Small intestine (tissue), 7 donors: ENCODE data around the gene CDS1. TPM values are rescaled to one million over a fixed set of nuclear protein-coding genes. Genes with fewer than 3 reads are reported as not detected.

Source experiments
- DNase-seq, 2 donors: peaks; one replicate each; pipeline versions ENCODE4 v3.0.0 to v3.0.0-alpha.2; 2013
- FAIRE-seq: peaks from 2 replicates; lab custom pipeline; 2012; peaks lifted over from hg19 to GRCh38; lab: Jason Lieb, UNC
- H3K27ac ChIP-seq, 3 donors: one replicate each; pipeline ENCODE4 v1.5.1; 2013; ENCODE audit warnings: low read length in 2 of 3, mild to moderate bottlenecking in 2 of 3, control low read depth in 1 of 3, inconsistent platforms in 1 of 3, low read depth in 1 of 3, moderate library complexity in 1 of 3
- H3K27me3 ChIP-seq, 3 donors: one replicate each; pipeline ENCODE4 v1.6.1; 2013; ENCODE audit warnings: low read length in 3 of 3, inconsistent platforms in 1 of 3; ENCODE audit not compliant: control insufficient read depth in 3 of 3, insufficient read depth in 3 of 3
- H3K36me3 ChIP-seq, 3 donors: one replicate each; pipeline ENCODE4 v1.6.1; 2013; ENCODE audit warnings: low read length in 3 of 3, inconsistent platforms in 1 of 3, low read depth in 1 of 3, mild to moderate bottlenecking in 1 of 3, moderate library complexity in 1 of 3; ENCODE audit not compliant: control insufficient read depth in 3 of 3, insufficient read depth in 2 of 3
- H3K4me1 ChIP-seq, 3 donors: one replicate each; pipeline ENCODE4 v1.6.1; 2013; ENCODE audit warnings: low read length in 2 of 3, inconsistent platforms in 1 of 3, low read depth in 1 of 3, mild to moderate bottlenecking in 1 of 3, moderate library complexity in 1 of 3; ENCODE audit not compliant: control insufficient read depth in 3 of 3, insufficient read depth in 2 of 3
- H3K4me3 ChIP-seq, 3 donors: one replicate each; pipeline ENCODE4 v1.5.1; 2013; ENCODE audit warnings: low read length in 3 of 3, control low read depth in 1 of 3, inconsistent platforms in 1 of 3, low read depth in 1 of 3, mild to moderate bottlenecking in 1 of 3, moderate library complexity in 1 of 3
- H3K9me3 ChIP-seq, 2 donors: one replicate each; pipeline ENCODE4 v1.6.1; 2013; ENCODE audit warnings: low read depth in 1 of 2, low read length in 1 of 2; ENCODE audit not compliant: control insufficient read depth in 2 of 2, insufficient read depth in 1 of 2
- WGBS, 3 donors: extraction: QIAGEN DNeasy Blood & Tissue Kit; methylation state at CpG; one replicate each; pipeline ENCODE4 v1.1.7; 2013; 5-methylcytosine and 5-hydroxymethylcytosine counted together
- polyA plus RNA-seq, 4 donors: library from polyadenylated mRNA; stranded (reverse) in 3 of 4; unstranded in 1 of 4; fragments of 200-250 nt in 3 of 4; fragments of 120-200 nt in 1 of 4; gene quantifications; one replicate each; pipeline versions ENCODE4 v1.2.1 to v1.2.3, GENCODE V29; 2013
- donor health status: healthy with polysubstance abuse.
- donor health status: control.
- donor health status: control.
- donor health status: Bipolar disorder and iron deficiency.
- donor health status: healthy.

Gene CDS1
- polyA plus RNA-seq, 4 donors, result 19.2 to 65.4 (median 27.0) TPM

GRCh38 chr4:84690481-84690880 lies 107.6 kb downstream of the CDS1 start:
- no peaks in the 10 kb centered on the region for H3K27me3 ChIP-seq

GRCh38 chr4:84691170-84691691 lies 108.3 kb downstream of the CDS1 start:
- H3K36me3 ChIP-seq, result peaks cover 0 to 41% (median 2%) of the 10 kb centered on the region in 3 donors
- no peaks in the 10 kb centered on the region for H3K27me3 ChIP-seq
- H3K4me1 ChIP-seq, result no peaks in the 10 kb centered on the region
- WGBS, 3 donors, result 72 to 83% (median 75%) methylated on average over 1 of the region's 1 CpG
- no peak for FAIRE-seq
- no peak for DNase-seq
- H3K27ac ChIP-seq, result no peak overlapping the region
- H3K9me3 ChIP-seq, result no peaks in the 10 kb centered on the region
- no peak overlapping the region for H3K4me3 ChIP-seq

More at GRCh38 chr4:84690481-84690880, 107.6 kb downstream of the CDS1 start:
- WGBS, 3 donors, result 94 to 95% (median 95%) methylated on average over 7 of the region's 7 CpGs
- DNase-seq (no peak), FAIRE-seq (no peak)
- H3K4me1 ChIP-seq, result no peaks in the 10 kb centered on the region
- H3K9me3 ChIP-seq, result no peaks in the 10 kb centered on the region
- H3K36me3 ChIP-seq, result peaks cover 0 to 44% (median 2%) of the 10 kb centered on the region in 3 donors
- no peak overlapping the region for H3K27ac ChIP-seq
- H3K4me3 ChIP-seq, result no peak overlapping the region

- H3K27me3 ChIP-seq, result no peaks in the 10 kb centered on the region
- FAIRE-seq, result no peak
- no peaks in the 10 kb centered on the region for H3K9me3 ChIP-seq
- DNase-seq, result no peak
- no peak overlapping the region for H3K4me3 ChIP-seq
- WGBS, 3 donors, result 88 to 94% (median 89%) methylated on average over 1 of the region's 1 CpG
- H3K27ac ChIP-seq, result no peak overlapping the region
- H3K4me1 ChIP-seq, result no peaks in the 10 kb centered on the region
- peaks cover 0 to 38% (median 2%) of the 10 kb centered on the region in 3 donors for H3K36me3 ChIP-seq
Observed at GRCh38 chr4:84691800-84692199, 108.9 kb downstream of the CDS1 start.

- peaks cover 0 to 26% (median 5%) of the 10 kb centered on the region in 3 donors for H3K36me3 ChIP-seq
- H3K9me3 ChIP-seq, result no peaks in the 10 kb centered on the region
- FAIRE-seq, result no peak
- WGBS, 3 donors, result 94 to 97% (median 96%) methylated on average over 2 of the region's 2 CpGs
- H3K27me3 ChIP-seq, result no peaks in the 10 kb centered on the region
- no peak overlapping the region for H3K4me3 ChIP-seq
- no peak overlapping the region for H3K27ac ChIP-seq
- H3K4me1 ChIP-seq, result peaks cover 0 to 9% (median 2%) of the 10 kb centered on the region in 3 donors
- no peak for DNase-seq
Observed at GRCh38 chr4:84697159-84697558, 114.2 kb downstream of the CDS1 start.

GRCh38 chr4:84697615-84698201 lies 114.8 kb downstream of the CDS1 start:
- peaks cover 0 to 9% (median 2%) of the 10 kb centered on the region in 3 donors for H3K4me1 ChIP-seq
- no peak for DNase-seq
- 61 to 78% (median 74%) methylated on average over 4 of the region's 4 CpGs for WGBS, 3 donors
- H3K27ac ChIP-seq, result no peak overlapping the region
- FAIRE-seq, result no peak
- H3K27me3 ChIP-seq, result no peaks in the 10 kb centered on the region
- H3K4me3 ChIP-seq, result no peak overlapping the region
- H3K9me3 ChIP-seq, result no peaks in the 10 kb centered on the region
- peaks cover 0 to 29% (median 5%) of the 10 kb centered on the region in 3 donors for H3K36me3 ChIP-seq

GRCh38 chr4:84699001-84699671 lies 116.2 kb downstream of the CDS1 start:
- FAIRE-seq, result no peak

More at GRCh38 chr4:84699001-84699671, 116.2 kb downstream of the CDS1 start:
- H3K36me3 ChIP-seq, result peaks cover 0 to 33% (median 5%) of the 10 kb centered on the region in 3 donors
- H3K9me3 ChIP-seq, result no peaks in the 10 kb centered on the region
- WGBS, 3 donors, result 40 to 66% (median 52%) methylated on average over 6 of the region's 6 CpGs
- peak overlapping the region in 1 of 3 donors; percentile 13 for H3K27ac ChIP-seq
- peak; percentile 57 to 63 for DNase-seq
- no peaks in the 10 kb centered on the region for H3K27me3 ChIP-seq
- H3K4me1 ChIP-seq, result peaks cover 0 to 9% (median 2%) of the 10 kb centered on the region in 3 donors
- no peak overlapping the region for H3K4me3 ChIP-seq

Other genes with a start within 250 kb of the CDS1 start
- gene NKX6-1, start 83.8 kb upstream of the CDS1 start, polyA plus RNA-seq, result not detected